Subcutaneous abdominal adipose tissue (tissue), 5 donors: ENCODE measurements around the gene INPP5J.
A peak's percentile ranks its signal among the peaks of the same experiment; 100 is the strongest.

Experiments used
- H3K27ac ChIP-seq: one replicate; pipeline ENCODE4 v1.7.0; 2013; ENCODE audit warnings: low read depth, mild to moderate bottlenecking, inconsistent platforms, low read length, moderate library complexity
- H3K27me3 ChIP-seq, 5 donors: one replicate each; pipeline ENCODE4 v1.7.0; 2013; ENCODE audit warnings: low read length in 5 of 5, inconsistent platforms in 1 of 5; ENCODE audit not compliant: control insufficient read depth in 5 of 5, insufficient read depth in 4 of 5
- H3K36me3 ChIP-seq, 5 donors: one replicate each; pipeline ENCODE4 v1.7.0; 2013; ENCODE audit warnings: low read length in 5 of 5; ENCODE audit not compliant: control insufficient read depth in 5 of 5, insufficient read depth in 5 of 5
- H3K4me1 ChIP-seq, 5 donors: one replicate each; pipeline ENCODE4 v1.7.0; 2013; ENCODE audit warnings: low read length in 5 of 5, mild to moderate bottlenecking in 3 of 5, moderate library complexity in 1 of 5; ENCODE audit not compliant: control insufficient read depth in 5 of 5, insufficient read depth in 5 of 5
- H3K4me3 ChIP-seq, 5 donors: one replicate each; pipeline ENCODE4 v1.7.0; 2013; ENCODE audit warnings: low read length in 5 of 5, low read depth in 1 of 5
- H3K9ac ChIP-seq, 5 donors: one replicate each; pipeline ENCODE4 v1.7.0; 2013; ENCODE audit warnings: low read length in 5 of 5, mild to moderate bottlenecking in 4 of 5, moderate library complexity in 3 of 5
- H3K9me3 ChIP-seq, 5 donors: one replicate each; pipeline ENCODE4 v1.7.0; 2013; ENCODE audit warnings: low read length in 5 of 5; ENCODE audit not compliant: control insufficient read depth in 5 of 5
- donor health status: healthy.
- donor health status: healthy.
- donor health status: healthy.
- donor health status: healthy.
- donor health status: healthy.

Gene INPP5J

GRCh38 chr22:31144223-31144622 is 21.5 kb downstream of the INPP5J start:
- no peaks in the 10 kb centered on the region for H3K36me3 ChIP-seq
- peaks cover 0 to 9% (median 0%) of the 10 kb centered on the region in 5 donors for H3K9me3 ChIP-seq
- H3K4me3 ChIP-seq = no peak overlapping the region
- no peak overlapping the region for H3K27ac ChIP-seq
- peaks cover 0 to 19% (median 11%) of the 10 kb centered on the region in 5 donors for H3K4me1 ChIP-seq
- no peak overlapping the region for H3K9ac ChIP-seq
- peaks cover 3 to 13% (median 10%) of the 10 kb centered on the region in 5 donors for H3K27me3 ChIP-seq

DNA sequence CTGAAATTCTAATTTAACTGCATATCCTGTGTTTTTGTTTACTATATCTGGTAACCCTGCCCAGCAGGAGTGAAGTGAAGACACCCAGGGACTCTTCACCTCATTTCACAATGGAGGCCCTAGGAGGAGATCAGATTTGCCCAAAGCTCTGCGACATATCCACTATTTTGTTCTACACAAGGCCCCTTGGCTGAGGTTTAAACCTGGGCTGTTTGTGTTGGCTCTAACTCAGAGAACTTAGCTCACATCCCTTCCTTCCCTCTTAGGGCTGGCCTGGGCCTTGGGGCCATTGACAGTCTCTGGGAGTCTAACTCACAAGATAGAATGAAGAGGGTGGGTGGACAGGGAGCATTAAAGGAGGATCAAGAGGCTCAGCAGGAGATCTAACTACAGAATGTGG is 25.7 kb downstream of the INPP5J start:
- peak overlapping the region in 4 of 5 donors; percentile 6 to 40 (median 32) for H3K9ac ChIP-seq
- H3K9me3 ChIP-seq = peaks cover 0 to 9% (median 0%) of the 10 kb centered on the region in 5 donors
- no peaks in the 10 kb centered on the region for H3K36me3 ChIP-seq
- H3K4me3 ChIP-seq = no peak overlapping the region
- peaks cover 0 to 12% (median 11%) of the 10 kb centered on the region in 5 donors for H3K4me1 ChIP-seq
- peak overlapping the region; percentile 87 for H3K27ac ChIP-seq
- H3K27me3 ChIP-seq = no peaks in the 10 kb centered on the region

GRCh38 chr22:31148953-31149627 is 26.3 kb downstream of the INPP5J start:
- Histone ChIP-seq H3K36me3 (no peaks in the 10 kb centered on the region), H3K4me3 (no peak overlapping the region), H3K27me3 (no peaks in the 10 kb centered on the region), H3K4me1 (peaks cover 0 to 12% (median 11%) of the 10 kb centered on the region in 5 donors), H3K9me3 (peaks cover 0 to 9% (median 0%) of the 10 kb centered on the region in 5 donors), H3K9ac (peak overlapping the region in 3 of 5 donors; percentile 29 to 40 (median 35)), H3K27ac (peak overlapping the region; percentile 87)

DNA sequence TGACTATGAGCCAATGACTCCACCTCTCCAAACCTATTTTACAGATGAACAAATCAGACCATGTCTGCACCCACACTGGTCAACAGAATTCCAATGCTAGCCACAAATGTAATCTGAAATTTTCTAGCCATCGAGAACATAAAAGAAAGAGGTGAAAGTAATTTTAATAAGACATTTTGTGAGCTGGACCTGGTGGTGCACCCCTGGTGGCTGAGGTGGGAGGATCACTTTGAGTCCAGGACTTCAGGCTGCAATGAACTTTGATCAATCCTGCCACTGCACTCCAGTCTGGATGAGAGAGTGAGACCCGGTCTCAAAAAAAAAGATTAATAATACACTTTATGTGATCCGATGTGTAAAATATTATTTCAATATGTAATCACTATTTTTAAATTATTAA is 27.8 kb downstream of the INPP5J start:
- Histone ChIP-seq H3K4me1 (peaks cover 0 to 19% (median 19%) of the 10 kb centered on the region in 5 donors), H3K9me3 (peaks cover 0 to 9% (median 0%) of the 10 kb centered on the region in 5 donors), H3K27ac (no peak overlapping the region), H3K27me3 (no peaks in the 10 kb centered on the region), H3K4me3 (no peak overlapping the region), H3K9ac (no peak overlapping the region), H3K36me3 (no peaks in the 10 kb centered on the region)

- H3K4me1 ChIP-seq = peaks cover 0 to 25% (median 21%) of the 10 kb centered on the region in 5 donors
- no peaks in the 10 kb centered on the region for H3K36me3 ChIP-seq
- H3K27me3 ChIP-seq = no peaks in the 10 kb centered on the region
- H3K9ac ChIP-seq = no peak overlapping the region
- no peak overlapping the region for H3K4me3 ChIP-seq
- H3K9me3 ChIP-seq = peaks cover 0 to 8% (median 0%) of the 10 kb centered on the region in 5 donors
- H3K27ac ChIP-seq = no peak overlapping the region
Observed at GRCh38 chr22:31151872-31152271, 29.1 kb downstream of the INPP5J start.

GRCh38 chr22:31153357-31153756 is 30.6 kb downstream of the INPP5J start:
- H3K36me3 ChIP-seq = no peaks in the 10 kb centered on the region
- no peak overlapping the region for H3K4me3 ChIP-seq
- no peaks in the 10 kb centered on the region for H3K9me3 ChIP-seq
- no peak overlapping the region for H3K27ac ChIP-seq
- peaks cover 0 to 23% (median 19%) of the 10 kb centered on the region in 5 donors for H3K4me1 ChIP-seq
- peak overlapping the region in 1 of 5 donors; percentile 32 for H3K9ac ChIP-seq
- no peaks in the 10 kb centered on the region for H3K27me3 ChIP-seq

- Histone ChIP-seq H3K4me3 (no peak overlapping the region), H3K9me3 (no peaks in the 10 kb centered on the region), H3K27ac (peak overlapping the region; percentile 52), H3K9ac (peak overlapping the region in 1 of 5 donors; percentile 40), H3K27me3 (no peaks in the 10 kb centered on the region), H3K4me1 (peaks cover 0 to 19% (median 14%) of the 10 kb centered on the region in 5 donors), H3K36me3 (no peaks in the 10 kb centered on the region)
Observed at GRCh38 chr22:31154975-31155374, 32.2 kb downstream of the INPP5J start.

DNA sequence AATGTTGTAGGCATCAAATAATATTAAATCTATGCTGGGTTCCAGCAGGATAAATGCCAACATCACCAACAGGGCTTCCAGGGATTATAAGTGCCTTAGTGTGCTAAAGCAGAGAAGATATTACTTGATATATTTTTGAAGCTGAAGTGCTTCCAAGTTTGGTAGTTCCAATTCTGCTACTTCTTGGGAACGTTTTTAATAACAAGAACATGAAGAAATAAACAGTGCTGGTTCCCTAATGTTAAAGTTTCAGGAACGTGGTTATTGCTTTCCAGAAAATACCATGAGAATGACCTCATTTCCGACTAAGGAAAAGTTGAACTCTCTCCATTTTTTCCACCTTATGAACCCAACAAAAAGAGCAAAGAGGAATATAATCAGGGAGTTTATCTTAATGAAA is 32.7 kb downstream of the INPP5J start:
- H3K4me3 ChIP-seq = no peak overlapping the region
- H3K27me3 ChIP-seq = no peaks in the 10 kb centered on the region
- no peaks in the 10 kb centered on the region for H3K9me3 ChIP-seq
- peaks cover 0 to 20% (median 16%) of the 10 kb centered on the region in 5 donors for H3K4me1 ChIP-seq
- peak overlapping the region; percentile 52 for H3K27ac ChIP-seq
- peak overlapping the region in 1 of 5 donors; percentile 40 for H3K9ac ChIP-seq
- no peaks in the 10 kb centered on the region for H3K36me3 ChIP-seq

- Histone ChIP-seq H3K27ac (peak overlapping the region; percentile 97), H3K4me3 (peak overlapping the region; percentile 86 to 100 (median 97)), H3K4me1 (peaks cover 0 to 37% (median 33%) of the 10 kb centered on the region in 5 donors), H3K27me3 (no peaks in the 10 kb centered on the region), H3K36me3 (peaks cover 0 to 4% (median under 1%) of the 10 kb centered on the region in 5 donors), H3K9me3 (no peaks in the 10 kb centered on the region), H3K9ac (peak overlapping the region; percentile 69 to 100 (median 96))
Observed at GRCh38 chr22:31160328-31160978, 37.7 kb downstream of the INPP5J start.

GRCh38 chr22:31161386-31161785 is 38.6 kb downstream of the INPP5J start:
- Histone ChIP-seq H3K4me3 (peak overlapping the region; percentile 86 to 100 (median 97)), H3K9me3 (no peaks in the 10 kb centered on the region), H3K27me3 (no peaks in the 10 kb centered on the region), H3K9ac (peak overlapping the region; percentile 69 to 100 (median 96)), H3K27ac (peak overlapping the region; percentile 97), H3K36me3 (peaks cover 0 to 13% (median 6%) of the 10 kb centered on the region in 5 donors), H3K4me1 (peaks cover 0 to 32% (median 28%) of the 10 kb centered on the region in 5 donors)
